Measurements from ENCODE around the gene PARD3. TPM values are rescaled to one million over a fixed set of nuclear protein-coding genes. Genes with fewer than 3 reads are reported as not detected.
"Not testable (repeated sequence)": the region's sequence is repeated elsewhere in the genome, so short reads cannot be mapped to it uniquely, and the experiment has no call there.

The PARD3 gene
- total RNA-seq, 1 donor: 4.8 TPM

GRCh38 chr10:34649385-34649784 lies 165.7 kb downstream of the PARD3 start:
- Histone ChIP-seq H3K4me3 (ENCODE audit: low read length) (no peak overlapping the region), H3K27me3 (ENCODE audit: insufficient read depth, low read length) (no peaks in the 10 kb centered on the region), H3K9me3 (ENCODE audit: low read depth, low read length) (no peaks in the 10 kb centered on the region), H3K4me1 (ENCODE audit: insufficient read depth, low read length) (no peaks in the 10 kb centered on the region)

GRCh38 chr10:34648919-34649318 lies 166.2 kb downstream of the PARD3 start:
- H3K4me1 ChIP-seq (ENCODE audit: insufficient read depth, low read length): no peaks in the 10 kb centered on the region
- H3K9me3 ChIP-seq (ENCODE audit: low read depth, low read length): no peaks in the 10 kb centered on the region
- H3K4me3 ChIP-seq (ENCODE audit: low read length): no peak overlapping the region
- no peaks in the 10 kb centered on the region for H3K27me3 ChIP-seq (ENCODE audit: insufficient read depth, low read length)

- Histone ChIP-seq H3K27me3 (ENCODE audit: insufficient read depth, low read length) (no peaks in the 10 kb centered on the region), H3K4me1 (ENCODE audit: insufficient read depth, low read length) (no peaks in the 10 kb centered on the region), H3K9me3 (ENCODE audit: low read depth, low read length) (no peaks in the 10 kb centered on the region), H3K4me3 (ENCODE audit: low read length) (no peak overlapping the region)
Measured at GRCh38 chr10:34647875-34648865, 166.9 kb downstream of the PARD3 start.

- Histone ChIP-seq H3K4me1 (ENCODE audit: insufficient read depth, low read length) (no peaks in the 10 kb centered on the region), H3K9me3 (ENCODE audit: low read depth, low read length) (no peaks in the 10 kb centered on the region), H3K27me3 (ENCODE audit: insufficient read depth, low read length) (no peaks in the 10 kb centered on the region), H3K4me3 (ENCODE audit: low read length) (no peak overlapping the region)
Measured at GRCh38 chr10:34647160-34647559, 167.9 kb downstream of the PARD3 start.

GRCh38 chr10:34646331-34646730 lies 168.8 kb downstream of the PARD3 start:
- no peak overlapping the region for H3K4me3 ChIP-seq (ENCODE audit: low read length)
- no peaks in the 10 kb centered on the region for H3K27me3 ChIP-seq (ENCODE audit: insufficient read depth, low read length)
- no peaks in the 10 kb centered on the region for H3K4me1 ChIP-seq (ENCODE audit: insufficient read depth, low read length)
- no peaks in the 10 kb centered on the region for H3K9me3 ChIP-seq (ENCODE audit: low read depth, low read length)

GRCh38 chr10:34644815-34645214 lies 170.3 kb downstream of the PARD3 start:
- H3K27me3 ChIP-seq (ENCODE audit: insufficient read depth, low read length); H3K4me1 ChIP-seq (ENCODE audit: insufficient read depth, low read length); H3K9me3 ChIP-seq (ENCODE audit: low read depth, low read length); H3K4me3 ChIP-seq (ENCODE audit: low read length): not testable (repeated sequence)

GRCh38 chr10:34644224-34644623 lies 170.9 kb downstream of the PARD3 start:
- Histone ChIP-seq H3K4me3 (ENCODE audit: low read length) (no peak overlapping the region), H3K4me1 (ENCODE audit: insufficient read depth, low read length) (no peaks in the 10 kb centered on the region), H3K9me3 (ENCODE audit: low read depth, low read length) (no peaks in the 10 kb centered on the region), H3K27me3 (ENCODE audit: insufficient read depth, low read length) (no peaks in the 10 kb centered on the region)

- Histone ChIP-seq H3K9me3 (ENCODE audit: low read depth, low read length) (no peaks in the 10 kb centered on the region), H3K4me1 (ENCODE audit: insufficient read depth, low read length) (no peaks in the 10 kb centered on the region), H3K4me3 (ENCODE audit: low read length) (no peak overlapping the region), H3K27me3 (ENCODE audit: insufficient read depth, low read length) (no peaks in the 10 kb centered on the region)
Measured at GRCh38 chr10:34643620-34644019, 171.5 kb downstream of the PARD3 start.

GRCh38 chr10:34641913-34642558 lies 173.1 kb downstream of the PARD3 start:
- H3K4me1 ChIP-seq (ENCODE audit: insufficient read depth, low read length): peaks cover 5% of the 10 kb centered on the region
- H3K27me3 ChIP-seq (ENCODE audit: insufficient read depth, low read length): no peaks in the 10 kb centered on the region
- H3K4me3 ChIP-seq (ENCODE audit: low read length): no peak overlapping the region

GRCh38 chr10:34641147-34641912 lies 173.8 kb downstream of the PARD3 start:
- no peaks in the 10 kb centered on the region for H3K27me3 ChIP-seq (ENCODE audit: insufficient read depth, low read length)
- H3K4me3 ChIP-seq (ENCODE audit: low read length): no peak overlapping the region
- H3K4me1 ChIP-seq (ENCODE audit: insufficient read depth, low read length): peaks cover 5% of the 10 kb centered on the region
- no peaks in the 10 kb centered on the region for H3K9me3 ChIP-seq (ENCODE audit: low read depth, low read length)

More at GRCh38 chr10:34641913-34642558, 173.1 kb downstream of the PARD3 start:
- H3K9me3 ChIP-seq (ENCODE audit: low read depth, low read length): no peaks in the 10 kb centered on the region

- no peaks in the 10 kb centered on the region for H3K9me3 ChIP-seq (ENCODE audit: low read depth, low read length)
- no peaks in the 10 kb centered on the region for H3K27me3 ChIP-seq (ENCODE audit: insufficient read depth, low read length)
- no peak overlapping the region for H3K4me3 ChIP-seq (ENCODE audit: low read length)
- H3K4me1 ChIP-seq (ENCODE audit: insufficient read depth, low read length): peaks cover 5% of the 10 kb centered on the region
Measured at GRCh38 chr10:34638406-34639054, 176.6 kb downstream of the PARD3 start.

- Histone ChIP-seq H3K9me3 (ENCODE audit: low read depth, low read length) (no peaks in the 10 kb centered on the region), H3K4me1 (ENCODE audit: insufficient read depth, low read length) (peaks cover 5% of the 10 kb centered on the region), H3K27me3 (ENCODE audit: insufficient read depth, low read length) (no peaks in the 10 kb centered on the region), H3K4me3 (ENCODE audit: low read length) (no peak overlapping the region)
Measured at GRCh38 chr10:34637418-34637911, 177.6 kb downstream of the PARD3 start.

- H3K27me3 ChIP-seq (ENCODE audit: insufficient read depth, low read length): no peaks in the 10 kb centered on the region
Measured at GRCh38 chr10:34635111-34635510, 180.0 kb downstream of the PARD3 start.

GRCh38 chr10:34633374-34633773 lies 181.7 kb downstream of the PARD3 start:
- Histone ChIP-seq H3K4me1 (ENCODE audit: insufficient read depth, low read length) (peaks cover 5% of the 10 kb centered on the region), H3K9me3 (ENCODE audit: low read depth, low read length) (no peaks in the 10 kb centered on the region), H3K4me3 (ENCODE audit: low read length) (no peak overlapping the region), H3K27me3 (ENCODE audit: insufficient read depth, low read length) (no peaks in the 10 kb centered on the region)

More at GRCh38 chr10:34635111-34635510, 180.0 kb downstream of the PARD3 start:
- no peak overlapping the region for H3K4me3 ChIP-seq (ENCODE audit: low read length)
- H3K9me3 ChIP-seq (ENCODE audit: low read depth, low read length): no peaks in the 10 kb centered on the region
- peaks cover 5% of the 10 kb centered on the region for H3K4me1 ChIP-seq (ENCODE audit: insufficient read depth, low read length)

Measured in mononuclear cell (primary cell).